Measurements from ENCODE around the gene IHH.
A peak's percentile ranks its signal among the peaks of the same experiment; 100 is the strongest.

The IHH gene

GRCh38 chr2:219020604-219021365 lies 39.9 kb downstream of the IHH start:
- no peak for DNase-seq (ENCODE audit: low spot score)

GRCh38 chr2:219019436-219019835 lies 41.3 kb downstream of the IHH start:
- no peak for DNase-seq (ENCODE audit: low spot score)

DNA sequence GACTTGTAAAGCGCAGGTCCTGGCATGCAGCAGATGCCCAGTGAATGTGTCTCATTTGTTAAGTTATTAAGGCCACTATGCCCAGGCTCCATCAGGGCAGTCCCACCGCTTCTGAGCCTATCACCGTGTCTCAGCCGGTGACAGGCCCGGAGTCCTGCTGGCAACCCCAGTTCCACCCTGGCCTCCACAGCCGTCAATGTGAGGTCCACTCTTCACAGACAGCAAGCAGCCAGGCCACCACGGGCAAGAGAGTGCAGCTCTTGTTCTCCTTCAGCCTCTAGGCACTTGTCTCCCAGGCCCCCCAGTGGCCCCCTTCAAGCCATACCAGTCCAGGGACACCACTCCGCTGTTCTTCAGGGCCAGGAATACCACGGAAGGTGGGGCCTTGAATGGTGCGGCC lies 42.0 kb downstream of the IHH start:
- DNase-seq (ENCODE audit: low spot score), result no peak

DNA sequence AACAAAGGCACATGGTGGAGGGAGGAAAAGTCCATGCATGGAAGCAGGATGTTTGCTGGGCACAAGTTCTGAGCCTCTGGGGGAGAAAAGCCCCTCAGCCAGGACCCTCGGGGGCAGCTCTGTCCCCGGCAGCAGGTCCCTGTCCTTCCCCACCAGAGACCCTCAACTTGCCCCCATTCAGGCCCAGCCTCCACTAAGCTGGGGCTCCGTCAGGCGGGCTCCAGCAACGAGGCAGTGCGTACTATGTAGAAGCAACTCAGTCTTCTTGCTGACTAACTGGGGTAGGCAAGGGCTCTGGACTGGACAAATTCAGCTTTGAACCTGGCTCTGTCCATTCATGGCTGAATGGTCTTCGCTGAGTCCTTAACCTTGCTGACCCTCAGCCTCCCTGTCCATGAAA lies 42.4 kb downstream of the IHH start:
- no peak for DNase-seq (ENCODE audit: low spot score)

DNA sequence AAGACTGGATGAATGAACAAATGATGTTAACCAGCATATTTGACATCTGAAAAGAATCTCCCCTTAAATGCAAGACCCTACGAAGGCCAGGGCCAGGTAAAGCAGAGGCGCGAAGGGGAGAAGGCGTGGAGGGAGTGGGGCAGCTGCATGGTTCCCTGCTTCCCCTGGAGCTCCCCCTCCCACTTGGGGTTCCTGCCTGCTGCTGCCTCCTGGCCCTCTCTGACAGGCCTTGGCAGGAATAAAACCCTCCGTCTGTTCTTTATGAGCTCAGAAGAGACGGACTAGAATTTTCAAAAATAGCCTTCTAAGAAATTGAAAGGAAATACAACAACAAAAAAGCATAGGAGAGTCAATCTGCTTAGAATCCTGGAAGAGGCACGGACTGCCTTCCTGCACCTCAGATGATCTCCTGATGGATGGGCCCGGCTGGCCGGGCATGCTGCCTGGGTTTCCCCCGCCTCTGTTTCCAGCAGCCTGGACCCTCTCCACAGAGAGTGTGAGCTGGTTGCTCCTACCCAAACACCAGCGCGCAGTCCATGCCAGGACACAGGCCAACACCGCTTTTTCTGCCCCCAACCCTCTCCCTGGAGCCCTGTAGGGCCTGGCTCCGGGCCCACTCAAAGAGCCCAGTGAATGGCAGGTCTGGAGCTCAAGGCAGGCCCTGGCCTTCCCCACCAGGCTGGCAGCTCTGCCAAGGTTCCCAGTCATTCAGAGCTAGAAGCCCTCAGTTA lies 43.4 kb downstream of the IHH start:
- DNase-seq (ENCODE audit: low spot score), result no peak

GRCh38 chr2:219016721-219017120 lies 44.0 kb downstream of the IHH start:
- no peak for DNase-seq (ENCODE audit: low spot score)

GRCh38 chr2:219010873-219011272 lies 49.8 kb downstream of the IHH start:
- DNase-seq (ENCODE audit: low spot score), result no peak

GRCh38 chr2:219010162-219010756 lies 50.5 kb downstream of the IHH start:
- DNase-seq (ENCODE audit: low spot score), result peak; percentile 45

DNA sequence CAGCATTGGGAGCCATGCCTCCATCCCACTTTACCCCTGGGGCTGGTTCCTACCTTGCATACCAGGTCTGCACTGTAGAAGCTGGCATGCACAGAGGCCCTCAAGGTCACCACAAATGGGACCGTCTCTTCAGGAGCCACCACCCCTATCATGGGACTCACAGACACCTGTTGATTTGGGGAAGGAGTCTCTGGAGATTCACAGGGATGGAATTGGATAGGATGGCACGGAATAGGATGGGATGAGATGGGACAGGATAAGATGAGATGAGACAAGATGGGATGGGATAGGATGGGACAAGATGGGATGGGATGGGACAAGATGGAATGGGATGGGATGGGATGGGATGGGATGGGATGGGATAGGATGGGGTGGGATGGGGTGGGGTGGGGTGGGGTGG lies 51.4 kb downstream of the IHH start:
- DNase-seq (ENCODE audit: low spot score), result no peak

Small RNA genes within 50 kb of the gene (small RNA-seq; reads per million reads assigned to genes)
- gene MIR3131, result 0 reads per million in 2 experiments
- 0 to 0.04 reads per million in 2 experiments for gene RN7SL764P

Measured in SK-N-DZ (cell line).